Measurements from ENCODE around the gene SPINT1. TPM values are rescaled to one million over a fixed set of nuclear protein-coding genes. Genes with fewer than 3 reads are reported as not detected.

The SPINT1 gene
- total and polyA plus RNA-seq, 2 experiments from 2014 or later, result 5.3 to 9.5 TPM

- Histone ChIP-seq H3K36me3 (no peaks in the 10 kb centered on the region), H3K9me3 (ENCODE audit: low read depth) (no peaks in the 10 kb centered on the region), H3K4me3 (no peak overlapping the region), H3K4me1 (ENCODE audit: low read depth) (no peaks in the 10 kb centered on the region), H3K27ac (no peak overlapping the region), H3K27me3 (no peaks in the 10 kb centered on the region)
- TF ChIP-seq CTCF (IDR thresholded peaks at IDR 0.05; ENCODE audit: low read depth, low read length), result no peak
- DNase-seq (ENCODE audit: low read depth in 1 of 2, low spot score in 1 of 2), result no peak
Observed at GRCh38 chr15:40863660-40864270, 19.9 kb downstream of the SPINT1 start.

- TF ChIP-seq CTCF (IDR thresholded peaks at IDR 0.05; ENCODE audit: low read depth, low read length), result no peak
- Histone ChIP-seq H3K9me3 (ENCODE audit: low read depth) (no peaks in the 10 kb centered on the region), H3K36me3 (no peaks in the 10 kb centered on the region), H3K27me3 (no peaks in the 10 kb centered on the region), H3K4me1 (ENCODE audit: low read depth) (no peaks in the 10 kb centered on the region), H3K4me3 (no peak overlapping the region), H3K27ac (no peak overlapping the region)
- DNase-seq (ENCODE audit: low read depth in 1 of 2, low spot score in 1 of 2), result no peak
Observed at GRCh38 chr15:40867199-40867598, 23.4 kb downstream of the SPINT1 start.

GRCh38 chr15:40869686-40870085 is 25.8 kb downstream of the SPINT1 start:
- H3K36me3 ChIP-seq, result no peaks in the 10 kb centered on the region
- H3K9me3 ChIP-seq (ENCODE audit: low read depth), result no peaks in the 10 kb centered on the region
- no peak overlapping the region for H3K27ac ChIP-seq
- no peak overlapping the region for H3K4me3 ChIP-seq
- no peak for DNase-seq (ENCODE audit: low read depth in 1 of 2, low spot score in 1 of 2)
- peaks cover 9% of the 10 kb centered on the region for H3K27me3 ChIP-seq
- no peaks in the 10 kb centered on the region for H3K4me1 ChIP-seq (ENCODE audit: low read depth)
- no peak for TF ChIP-seq CTCF (IDR thresholded peaks at IDR 0.05; ENCODE audit: low read depth, low read length)

- no peaks in the 10 kb centered on the region for H3K36me3 ChIP-seq
- H3K27ac ChIP-seq, result no peak overlapping the region
- H3K4me3 ChIP-seq, result no peak overlapping the region
- H3K9me3 ChIP-seq (ENCODE audit: low read depth), result no peaks in the 10 kb centered on the region
- no peak for DNase-seq (ENCODE audit: low read depth in 1 of 2, low spot score in 1 of 2)
- peaks cover 9% of the 10 kb centered on the region for H3K27me3 ChIP-seq
- no peaks in the 10 kb centered on the region for H3K4me1 ChIP-seq (ENCODE audit: low read depth)
- TF ChIP-seq CTCF (IDR thresholded peaks at IDR 0.05; ENCODE audit: low read depth, low read length), result no peak
Observed at GRCh38 chr15:40870716-40871115, 26.9 kb downstream of the SPINT1 start.

GRCh38 chr15:40871749-40872617 is 28.1 kb downstream of the SPINT1 start:
- no peak for DNase-seq (ENCODE audit: low read depth in 1 of 2, low spot score in 1 of 2)
- Histone ChIP-seq H3K27ac (no peak overlapping the region), H3K36me3 (no peaks in the 10 kb centered on the region), H3K4me3 (no peak overlapping the region), H3K27me3 (peaks cover 9% of the 10 kb centered on the region), H3K4me1 (ENCODE audit: low read depth) (no peaks in the 10 kb centered on the region), H3K9me3 (ENCODE audit: low read depth) (no peaks in the 10 kb centered on the region)
- no peak for TF ChIP-seq CTCF (IDR thresholded peaks at IDR 0.05; ENCODE audit: low read depth, low read length)

Measured in cardiac muscle cell (in vitro differentiated cells and primary cell).